Renal pelvis (tissue), 12 donors: ENCODE data around the gene HORMAD1. TPM values are rescaled to one million over a fixed set of nuclear protein-coding genes. Genes with fewer than 3 reads are reported as not detected.
"Not testable (repeated sequence)": the region's sequence is repeated elsewhere in the genome, so short reads cannot be mapped to it uniquely, and the experiment has no call there.

Source experiments
- DNase-seq: peaks from one replicate; pipeline ENCODE4 v3.0.0-alpha.2; 2013
- long read RNA-seq, 16 experiments: transcript quantifications; one replicate each; lab custom pipeline, GENCODE V29; 2026
- polyA plus RNA-seq, 3 donors: library from polyadenylated mRNA; unstranded; fragments of 120-200 nt; gene quantifications; one replicate each; pipeline ENCODE4 v1.2.1, GENCODE V29; 2013; ENCODE audit not compliant: insufficient read length in 3 of 3

Gene HORMAD1, protein sequence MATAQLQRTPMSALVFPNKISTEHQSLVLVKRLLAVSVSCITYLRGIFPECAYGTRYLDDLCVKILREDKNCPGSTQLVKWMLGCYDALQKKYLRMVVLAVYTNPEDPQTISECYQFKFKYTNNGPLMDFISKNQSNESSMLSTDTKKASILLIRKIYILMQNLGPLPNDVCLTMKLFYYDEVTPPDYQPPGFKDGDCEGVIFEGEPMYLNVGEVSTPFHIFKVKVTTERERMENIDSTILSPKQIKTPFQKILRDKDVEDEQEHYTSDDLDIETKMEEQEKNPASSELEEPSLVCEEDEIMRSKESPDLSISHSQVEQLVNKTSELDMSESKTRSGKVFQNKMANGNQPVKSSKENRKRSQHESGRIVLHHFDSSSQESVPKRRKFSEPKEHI
- polyA plus RNA-seq, result not detected
- long read RNA-seq, donor 1, result 0 reads
- long read RNA-seq, donor 2, result 0 reads
- long read RNA-seq, donor 3, result 0 reads
- long read RNA-seq, donor 4, result 0 reads
- long read RNA-seq, donor 5, result 0 reads
- long read RNA-seq, donor 6, result 0 reads
- long read RNA-seq, donor 7, result 0 reads
- long read RNA-seq, donor 8, result 0 reads
- long read RNA-seq, donor 9, result 0 reads
- long read RNA-seq, donor 10, partial matches to known transcripts, result 6 of 6 reads
- long read RNA-seq, donor 10, other reads (novel, unspliced or antisense), result 0 of 6 reads
- long read RNA-seq, donor 11, result 0 reads
- long read RNA-seq, donor 12, result 0 reads
- long read RNA-seq, donor 13, result 0 reads
- long read RNA-seq, donor 14, result 0 reads
- long read RNA-seq, donor 15, result 0 reads
- long read RNA-seq, donor 16, result 0 reads

DNA sequence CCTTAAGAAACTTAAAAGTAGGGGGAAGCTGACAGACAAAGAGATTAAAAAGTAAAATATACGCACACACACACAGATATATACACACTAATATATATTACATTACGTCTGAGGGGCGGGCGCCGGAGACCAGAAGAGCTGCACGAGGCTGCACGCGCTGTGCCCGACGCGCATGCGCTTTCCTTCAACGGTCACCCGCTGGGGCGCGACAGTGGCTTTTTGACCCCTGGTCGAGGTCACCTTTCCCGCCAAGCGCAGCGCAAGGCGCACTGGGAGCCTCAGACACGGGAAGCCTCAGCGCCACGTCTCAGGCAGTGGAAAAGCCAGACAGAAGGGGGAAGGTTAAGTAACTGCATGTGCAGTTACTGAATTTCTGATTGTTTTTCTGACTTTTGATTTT is at the start of gene HORMAD1:
HORMAD1 (minus strand) TSS at position 193 of the 400 bp plus-strand sequence. CDS start 1,390 bp downstream, outside the sequence.
- no peak for DNase-seq

- DNase-seq, result not testable (repeated sequence)
Observed at GRCh38 chr1:150767704-150768103, 47.0 kb upstream of the HORMAD1 start.

GRCh38 chr1:150765977-150766301 is 45.2 kb upstream of the HORMAD1 start:
- not testable (repeated sequence) for DNase-seq

DNA sequence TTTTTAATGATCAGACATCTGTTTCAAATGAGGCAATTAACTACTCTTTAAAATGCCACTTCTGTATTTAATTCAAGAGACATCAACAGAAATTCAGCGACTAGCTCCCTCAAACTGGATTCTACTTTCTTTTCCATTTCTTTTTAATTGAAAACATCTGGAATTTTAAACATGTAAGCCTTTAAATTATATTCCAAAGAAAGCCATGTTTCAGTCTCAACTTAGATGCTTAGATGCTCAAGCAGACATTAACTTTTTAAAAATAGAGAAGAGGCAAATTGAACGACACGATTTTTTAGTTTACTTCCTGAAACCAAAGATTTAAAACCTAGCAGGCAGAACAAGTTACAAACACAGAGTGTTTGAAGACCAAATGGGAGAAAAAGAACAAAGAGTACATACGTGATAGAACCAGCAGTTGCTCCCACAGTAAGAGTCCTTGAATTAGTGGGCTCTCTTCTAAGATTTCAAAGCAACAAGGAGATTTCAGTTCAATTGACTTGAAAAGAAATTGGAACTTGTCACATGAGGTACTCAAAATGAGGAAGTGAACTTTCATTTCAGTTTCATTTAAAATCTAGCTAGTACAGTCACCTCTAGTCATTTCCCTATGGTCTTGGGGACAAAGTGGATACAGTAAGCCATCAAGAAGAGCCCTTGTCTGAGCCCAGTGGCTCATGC is 44.7 kb upstream of the HORMAD1 start, which contains the start of gene CTSS:
CTSS (minus strand) TSS at position 483 of the 681 bp plus-strand sequence. CDS start 1,015 bp downstream, outside the sequence.
- no peak for DNase-seq

DNA sequence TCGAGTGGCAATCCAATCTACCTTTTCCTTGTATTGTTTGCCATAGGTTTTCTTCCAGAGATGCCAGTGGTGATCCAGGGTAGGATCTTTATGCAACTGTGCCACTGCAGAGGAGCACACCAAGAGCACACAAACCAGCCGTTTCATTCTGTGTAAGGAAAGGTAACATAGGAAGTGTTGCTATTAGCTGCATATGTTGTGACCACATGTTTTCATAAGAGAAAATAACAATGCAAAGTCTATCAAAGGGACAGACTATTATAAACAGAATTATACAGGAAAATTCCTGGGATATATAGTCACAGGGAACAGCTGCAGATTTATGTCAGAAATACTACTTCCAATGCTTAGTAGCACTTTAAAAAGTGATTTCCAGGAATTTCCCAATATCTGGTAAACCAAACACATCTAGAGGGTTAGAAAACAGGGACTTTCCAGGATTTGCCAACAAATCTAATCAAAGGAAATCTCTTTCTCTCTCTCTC is 44.0 kb upstream of the HORMAD1 start:
- DNase-seq, result no peak

- no peak for DNase-seq
Observed at GRCh38 chr1:150763018-150763417, 42.3 kb upstream of the HORMAD1 start.

DNA sequence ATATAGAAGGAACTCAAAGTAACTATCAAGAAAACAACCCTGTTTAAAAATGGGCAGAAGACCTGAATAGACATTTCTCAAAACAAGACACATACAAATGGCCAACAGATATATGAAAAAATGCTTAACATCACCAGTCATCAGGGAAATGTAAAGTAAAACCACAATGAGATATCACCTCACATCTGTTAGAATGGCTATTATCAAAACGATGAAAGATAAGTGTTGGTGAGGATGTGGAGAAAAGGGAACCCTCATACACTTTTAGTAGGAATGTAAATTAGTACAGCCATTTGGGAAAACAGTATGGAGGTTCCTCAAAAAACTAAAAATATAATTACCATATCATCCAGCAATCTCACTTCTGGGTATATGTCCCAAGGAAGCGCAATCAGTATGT is 41.9 kb upstream of the HORMAD1 start:
- DNase-seq, result no peak

DNA sequence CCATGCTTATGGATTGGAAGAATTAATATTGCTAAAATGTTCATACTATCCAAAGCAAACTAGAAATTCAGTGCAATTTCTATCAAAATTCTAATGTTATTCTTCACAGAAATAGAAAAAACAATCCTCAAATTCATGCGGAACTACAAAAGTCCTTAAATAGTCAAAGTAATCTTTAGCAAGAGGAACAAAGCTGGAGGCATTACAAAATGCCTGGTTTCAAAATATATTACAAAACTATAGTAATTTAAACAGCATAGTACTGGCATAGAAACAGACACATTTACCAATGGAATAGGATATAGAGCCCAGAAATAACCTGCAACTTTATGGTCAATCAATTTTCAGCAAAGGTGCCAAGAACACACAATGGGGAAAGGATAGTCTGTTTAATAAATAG is 41.1 kb upstream of the HORMAD1 start:
- no peak for DNase-seq

- no peak for DNase-seq
Observed at GRCh38 chr1:150760013-150760412, 39.3 kb upstream of the HORMAD1 start.

DNA sequence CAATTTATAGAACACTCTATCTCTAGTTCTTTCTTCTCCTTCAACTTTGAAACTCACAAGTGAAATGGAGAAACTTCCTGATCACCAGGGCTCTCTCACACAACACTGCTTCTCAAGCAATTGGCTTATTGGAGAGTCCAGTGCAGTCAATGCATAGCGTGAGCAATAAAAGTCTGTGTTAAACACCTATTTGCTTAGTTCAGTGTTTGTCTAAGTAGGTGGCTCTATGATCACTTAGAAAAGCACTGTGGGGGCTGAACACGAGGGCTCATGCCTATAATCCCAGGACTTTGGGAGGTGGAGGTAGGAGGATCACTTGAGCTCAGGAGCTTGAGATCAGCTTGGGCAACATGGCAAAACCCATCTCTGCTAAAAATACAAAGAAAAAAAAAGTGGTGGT is 32.7 kb upstream of the HORMAD1 start:
- DNase-seq, result no peak

- no peak for DNase-seq
Observed at GRCh38 chr1:150751443-150751842, 30.7 kb upstream of the HORMAD1 start.

- no peak for DNase-seq
Observed at GRCh38 chr1:150749720-150750311, 29.1 kb upstream of the HORMAD1 start.

DNA sequence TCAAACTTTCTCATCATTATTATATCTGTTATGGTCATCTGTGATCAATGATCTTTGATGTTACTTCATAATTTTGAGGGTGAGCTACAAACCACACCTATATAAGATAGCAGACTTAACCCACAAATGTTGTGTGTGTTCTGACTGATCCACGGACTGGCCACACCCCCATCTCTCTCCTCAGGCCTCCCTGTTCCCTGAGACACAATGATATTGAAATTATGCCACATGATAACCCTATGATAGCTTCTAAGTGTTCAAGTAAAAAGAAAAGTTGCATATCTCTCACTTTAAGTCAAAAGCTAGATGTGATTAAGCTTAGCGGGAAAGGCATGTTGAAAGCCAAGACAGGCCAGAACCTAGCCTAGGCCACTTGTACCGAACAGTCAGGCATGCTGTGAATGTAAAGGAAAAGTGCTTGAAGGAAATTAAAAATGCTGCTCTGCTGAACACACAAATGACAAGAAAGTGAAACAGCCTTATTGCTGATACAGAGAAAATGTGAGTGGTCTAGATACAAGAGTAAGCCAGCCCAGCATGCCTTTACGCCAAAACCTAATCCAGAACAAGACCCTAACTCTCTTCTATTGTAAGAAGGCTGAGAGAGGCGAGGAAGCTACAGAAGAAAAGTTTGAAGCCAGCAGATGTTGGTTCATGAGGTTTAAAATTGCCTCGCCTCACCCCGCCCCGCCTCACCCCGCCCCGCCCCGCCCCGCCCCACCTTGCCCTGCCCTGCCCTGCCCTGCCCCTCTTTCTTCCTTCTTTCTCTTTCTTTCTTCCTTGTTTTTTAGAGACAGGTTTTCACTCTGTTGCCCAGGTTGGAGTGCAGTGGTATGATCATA is 28.4 kb upstream of the HORMAD1 start:
- no peak for DNase-seq

DNA sequence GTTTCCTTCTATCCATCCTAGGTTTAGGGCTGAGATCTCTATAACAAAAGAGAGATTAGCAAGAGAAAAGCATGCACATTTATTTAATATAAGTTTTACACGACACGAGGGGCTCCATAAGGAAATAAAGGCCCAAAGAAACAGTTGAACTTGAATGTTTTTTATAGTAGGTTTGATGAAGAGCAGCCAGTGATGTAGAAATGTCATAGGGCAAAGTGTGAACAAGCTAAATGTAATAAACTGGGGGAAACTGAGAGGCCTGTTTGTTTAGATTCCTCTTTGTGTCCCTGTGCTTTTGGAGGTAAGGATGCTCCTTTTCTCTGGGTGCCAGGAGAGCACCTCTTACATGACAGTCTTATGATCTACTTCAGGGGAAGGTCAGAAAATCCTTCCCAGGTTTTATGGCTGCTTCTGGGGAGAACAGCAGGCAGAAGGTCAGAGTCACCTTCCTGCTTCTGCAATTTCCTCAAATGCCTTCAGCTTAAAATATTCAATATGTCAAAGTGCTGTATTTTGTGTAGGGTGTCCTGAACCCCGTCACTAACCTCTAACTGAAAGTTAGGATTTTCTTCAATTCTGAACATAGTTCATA is 9.5 kb upstream of the HORMAD1 start:
- no peak for DNase-seq

- DNase-seq, result no peak
Observed at GRCh38 chr1:150724336-150724735, 3.6 kb upstream of the HORMAD1 start.

GRCh38 chr1:150720098-150720497 is 597 bp downstream of the HORMAD1 start:
- DNase-seq, result no peak

- DNase-seq, result no peak
Observed at GRCh38 chr1:150718225-150718891, 2.3 kb downstream of the HORMAD1 start.

DNA sequence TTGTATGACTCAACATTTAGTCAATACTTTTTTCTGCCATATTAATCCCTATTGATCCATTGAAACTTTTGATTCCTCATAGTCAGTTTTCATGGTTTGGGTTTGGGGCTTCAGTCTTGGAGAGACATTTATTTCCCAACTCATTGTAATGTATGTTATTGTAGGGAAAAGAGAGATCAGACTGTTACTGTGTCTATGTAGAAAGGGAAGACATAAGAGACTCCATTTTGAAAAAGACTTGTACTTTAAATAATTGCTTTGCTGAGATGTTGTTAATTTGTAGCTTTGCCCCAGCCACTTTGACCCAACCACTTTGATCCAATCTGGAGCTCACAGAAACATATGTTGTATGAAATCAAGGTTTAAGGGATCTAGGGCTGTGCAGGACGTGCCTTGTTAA is 11.7 kb downstream of the HORMAD1 start:
- DNase-seq, result not testable (repeated sequence)

GRCh38 chr1:150708595-150708994 is 12.1 kb downstream of the HORMAD1 start:
- DNase-seq, result no peak

GRCh38 chr1:150706091-150706490 is 14.6 kb downstream of the HORMAD1 start:
- DNase-seq, result no peak
